Kidney (tissue), 14 donors: ENCODE measurements around the gene ZNF253. TPM values are rescaled to one million over a fixed set of nuclear protein-coding genes. Genes with fewer than 3 reads are reported as not detected.

Experiments used
- DNase-seq, 5 donors: peaks; one replicate each; pipeline ENCODE4 v3.0.0-alpha.2; 2013 to 2020
- FAIRE-seq: peaks from 2 replicates; lab custom pipeline; 2012; peaks lifted over from hg19 to GRCh38; lab: Jason Lieb, UNC
- H3K27ac ChIP-seq, 2 donors: one replicate each; pipeline ENCODE4 v1.7.0; 2013; ENCODE audit warnings: low read depth in 2 of 2, low read length in 2 of 2, inconsistent platforms in 1 of 2
- H3K27me3 ChIP-seq: one replicate; pipeline ENCODE4 v1.7.1; 2013; ENCODE audit warnings: low read length, inconsistent platforms; ENCODE audit not compliant: control insufficient read depth, insufficient read depth
- H3K36me3 ChIP-seq, 3 donors: one replicate each; pipeline versions ENCODE4 v1.7.0 to v1.7.1; 2013; ENCODE audit warnings: low read length in 3 of 3, control low read depth in 1 of 3, inconsistent platforms in 1 of 3; ENCODE audit not compliant: insufficient read depth in 3 of 3, control insufficient read depth in 2 of 3
- H3K4me1 ChIP-seq, 3 donors: one replicate each; pipeline versions ENCODE4 v1.7.0 to v1.7.1; 2013; ENCODE audit warnings: low read length in 3 of 3, inconsistent platforms in 1 of 3, low read depth in 1 of 3; ENCODE audit not compliant: control insufficient read depth in 2 of 3, insufficient read depth in 2 of 3
- H3K4me3 ChIP-seq, 3 donors: one replicate each; pipeline versions ENCODE4 v1.7.0 to v1.8.1; 2013; ENCODE audit warnings: low read length in 3 of 3, control low read depth in 1 of 3, inconsistent platforms in 1 of 3
- H3K9ac ChIP-seq, 3 donors: one replicate each; pipeline versions ENCODE4 v1.7.0 to v1.7.1; 2013; ENCODE audit warnings: low read length in 3 of 3, control low read depth in 1 of 3, inconsistent platforms in 1 of 3
- H3K9me3 ChIP-seq, 3 donors: one replicate each; pipeline versions ENCODE4 v1.7.0 to v1.7.1; 2013; ENCODE audit warnings: low read length in 3 of 3, control low read depth in 1 of 3, inconsistent platforms in 1 of 3; ENCODE audit not compliant: control insufficient read depth in 2 of 3, insufficient read depth in 1 of 3
- CTCF ChIP-seq: IDR thresholded peaks from 3 replicates; pipeline ENCODE4 v1.5.1; 2012; ENCODE audit warnings: mild to moderate bottlenecking, moderate library complexity, borderline replicate concordance; ENCODE audit not compliant: insufficient read depth; ENCODE audit errors: extremely low read depth
- intact Hi-C: fragments of 100-400 bp; cut with DNase I; formaldehyde crosslinking; loops from one replicate; pipeline ENCODE4 v1.11.1; 2022
- polyA plus RNA-seq: library from polyadenylated mRNA; stranded (reverse); fragments of 350-450 nt; fragmentation: Illumina TruSeq; extraction: RNeasy Lipid Tissue Mini Kit (QIAGEN cat#74804); gene quantifications from one replicate; pipeline ENCODE4 v1.2.3, GENCODE V29; 2014; ENCODE audit warnings: low read depth, low replicate concordance; ENCODE audit not compliant: insufficient read depth
- total RNA-seq: library from RNA; stranded (reverse); fragmentation: NEBNext Ultra II Directional; extraction: Animal tissue kit (Norgen Biotek cat#: 25700); gene quantifications from one replicate; pipeline ENCODE4 v1.2.1, GENCODE V29; 2021
- donor health status: control.
- donor health status: control.
- donor health status: control.
- donor health status: control.
- donor health status: control.
- donor health status: DM: yes; HTN: yes; CAD: no.
- donor health status: Normal renal cell carcinoma (clear cell type).

The ZNF253 gene
- total and polyA plus RNA-seq, 2 donors from 2014 or later: 5.4 to 15.3 TPM

- Histone ChIP-seq H3K27me3 (no peaks in the 10 kb centered on the region), H3K9ac (no peak overlapping the region), H3K4me1 (no peaks in the 10 kb centered on the region), H3K27ac (no peak overlapping the region), H3K36me3 (peaks cover 0 to 12% (median 9%) of the 10 kb centered on the region in 3 donors), H3K9me3 (peaks cover 13 to 17% (median 13%) of the 10 kb centered on the region in 3 donors), H3K4me3 (no peak overlapping the region)
- intact Hi-C loops: no loop called here
- DNase-seq: no peak
- FAIRE-seq: no peak
- TF ChIP-seq CTCF: no peak
Measured at GRCh38 chr19:19937403-19937802, 71.7 kb downstream of the ZNF253 start.

- no peak overlapping the region for H3K9ac ChIP-seq
- TF ChIP-seq CTCF: no peak
- DNase-seq (no peak), FAIRE-seq (no peak)
- intact Hi-C loops: no loop called here
- H3K4me3 ChIP-seq: no peak overlapping the region
- no peaks in the 10 kb centered on the region for H3K4me1 ChIP-seq
- H3K9me3 ChIP-seq: peaks cover 11 to 14% (median 11%) of the 10 kb centered on the region in 3 donors
- no peaks in the 10 kb centered on the region for H3K27me3 ChIP-seq
- H3K27ac ChIP-seq: no peak overlapping the region
- peaks cover 0 to 8% (median 5%) of the 10 kb centered on the region in 3 donors for H3K36me3 ChIP-seq
Measured at GRCh38 chr19:19938449-19938848, 72.8 kb downstream of the ZNF253 start.

GRCh38 chr19:19943848-19944582, 78.3 kb downstream of the ZNF253 start:
- Histone ChIP-seq H3K27ac (no peak overlapping the region), H3K4me3 (no peak overlapping the region), H3K9ac (no peak overlapping the region), H3K4me1 (no peaks in the 10 kb centered on the region), H3K9me3 (no peaks in the 10 kb centered on the region), H3K36me3 (no peaks in the 10 kb centered on the region), H3K27me3 (no peaks in the 10 kb centered on the region)
- no peak for TF ChIP-seq CTCF
- no peak for DNase-seq
- intact Hi-C loops: no loop called here
- no peak for FAIRE-seq

Other genes starting within 250 kb of the ZNF253 start
- 5.7 TPM for gene PBX4, start 247.2 kb upstream of the ZNF253 start, total RNA-seq
- 3.9 TPM for gene PBX4, start 247.2 kb upstream of the ZNF253 start, polyA plus RNA-seq
- 10.4 TPM for gene LPAR2, start 237.7 kb upstream of the ZNF253 start, total RNA-seq
- 5.6 TPM for gene LPAR2, start 237.7 kb upstream of the ZNF253 start, polyA plus RNA-seq
- 18.8 TPM for gene GMIP, start 222.2 kb upstream of the ZNF253 start, total RNA-seq
- gene GMIP, start 222.2 kb upstream of the ZNF253 start, polyA plus RNA-seq: 3.3 TPM
- 78.1 TPM for gene ATP13A1, start 202.2 kb upstream of the ZNF253 start, total RNA-seq
- 30.1 TPM for gene ATP13A1, start 202.2 kb upstream of the ZNF253 start, polyA plus RNA-seq
- gene ZNF101, start 197.0 kb upstream of the ZNF253 start, total RNA-seq: 21.2 TPM
- 10.2 TPM for gene ZNF101, start 197.0 kb upstream of the ZNF253 start, polyA plus RNA-seq
- 10.2 TPM for gene ZNF14, start 132.8 kb upstream of the ZNF253 start, total RNA-seq
- gene ZNF14, start 132.8 kb upstream of the ZNF253 start, polyA plus RNA-seq: 5.0 TPM
- 37.8 TPM for gene ZNF506, start 44.1 kb upstream of the ZNF253 start, total RNA-seq
- gene ZNF506, start 44.1 kb upstream of the ZNF253 start, polyA plus RNA-seq: 7.4 TPM
- gene ZNF93, start 35.1 kb downstream of the ZNF253 start, total RNA-seq: 4.5 TPM
- 1.9 TPM for gene ZNF93, start 35.1 kb downstream of the ZNF253 start, polyA plus RNA-seq
- gene ZNF682, start 173.6 kb downstream of the ZNF253 start, total RNA-seq: 8.6 TPM
- 6.5 TPM for gene ZNF682, start 173.6 kb downstream of the ZNF253 start, polyA plus RNA-seq
- 4.7 TPM for gene ZNF90, start 212.1 kb downstream of the ZNF253 start, total RNA-seq
- gene ZNF90, start 212.1 kb downstream of the ZNF253 start, polyA plus RNA-seq: 2.3 TPM